Neural cell (in vitro differentiated cells): Measurements from ENCODE around the gene C10orf53. TPM values are rescaled to one million over a fixed set of nuclear protein-coding genes. Genes with fewer than 3 reads are reported as not detected.
"Not testable (repeated sequence)": the region's sequence is repeated elsewhere in the genome, so short reads cannot be mapped to it uniquely, and the experiment has no call there.

Experiments
- H2AFZ ChIP-seq: fragments of 200-600, 300-800 bp; sonication (generic), shearing (Covaris generic); 2 replicates; pipeline ENCODE4 v1.6.0; 2014; ENCODE audit warnings: low read depth, mild to moderate bottlenecking, antibody characterized with exemption, low read length, moderate library complexity
- H3F3A ChIP-seq: fragments of 200-600 bp; shearing (Covaris generic); 2 replicates; pipeline ENCODE4 v1.6.1; 2016; ENCODE audit warnings: mild to moderate bottlenecking, moderate library complexity, mixed read lengths, antibody characterized with exemption, low read length; ENCODE audit not compliant: insufficient read depth, poor library complexity, severe bottlenecking
- H3K27ac ChIP-seq: fragments of 200-600, 300-800 bp; sonication (generic), shearing (Covaris generic); 2 replicates; pipeline ENCODE4 v1.5.1; 2014; ENCODE audit warnings: mild to moderate bottlenecking, low read length, moderate library complexity
- H3K27me3 ChIP-seq: fragments of 300-800, 200-600 bp; sonication (generic), shearing (Covaris generic); 2 replicates; pipeline ENCODE4 v1.6.0; 2014; ENCODE audit warnings: mild to moderate bottlenecking, low read depth, low read length, moderate library complexity; ENCODE audit not compliant: insufficient read depth
- H3K36me3 ChIP-seq: fragments of 300-800, 200-600 bp; sonication (generic), shearing (Covaris generic); 2 replicates; pipeline ENCODE4 v1.5.1; 2014; ENCODE audit warnings: mild to moderate bottlenecking, antibody characterized with exemption, low read length, moderate library complexity; ENCODE audit not compliant: insufficient read depth
- H3K4me2 ChIP-seq: fragments of 300-800, 200-600 bp; sonication (generic), shearing (Covaris generic); 2 replicates; pipeline ENCODE4 v1.6.0; 2014; ENCODE audit warnings: mild to moderate bottlenecking, low read length
- H3K4me3 ChIP-seq: fragments of 300-800, 200-600 bp; sonication (generic), shearing (Covaris generic); 2 replicates; pipeline ENCODE4 v1.5.1; 2014; ENCODE audit warnings: mild to moderate bottlenecking, low read length, moderate library complexity
- H3K79me2 ChIP-seq: fragments of 200-600 bp; shearing (Covaris generic); replicated peaks from 2 replicates; pipeline ENCODE4 v1.6.0; 2014; ENCODE audit warnings: mild to moderate bottlenecking, low read length, moderate library complexity; ENCODE audit not compliant: insufficient read depth
- H3K9ac ChIP-seq: fragments of 300-800, 200-600 bp; sonication (generic), shearing (Covaris generic); 2 replicates; pipeline ENCODE4 v1.6.1; 2016; ENCODE audit warnings: mild to moderate bottlenecking, low read length, mixed read lengths
- H3K9me2 ChIP-seq: fragments of 200-600 bp; shearing (Covaris generic); 2 replicates; pipeline ENCODE4 v1.6.1; 2016; ENCODE audit warnings: mild to moderate bottlenecking, low read length, mixed read lengths; ENCODE audit not compliant: insufficient read depth
- H3K9me3 ChIP-seq: fragments of 200-600, 300-800 bp; sonication (generic), shearing (Covaris generic); 2 replicates; pipeline ENCODE4 v1.6.1; 2016; ENCODE audit warnings: mild to moderate bottlenecking, mixed run types, low read length, moderate library complexity, mixed read lengths
- H4K20me1 ChIP-seq: fragments of 200-600 bp; shearing (Covaris generic); 2 replicates; pipeline ENCODE4 v1.6.1; 2016; ENCODE audit warnings: mild to moderate bottlenecking, mixed run types; ENCODE audit not compliant: insufficient read depth
- CTCF ChIP-seq: fragments of 450-650 bp; IDR thresholded peaks from 2 replicates; pipeline ENCODE4 v1.5.1; 2014; ENCODE audit warnings: antibody characterized with exemption, mild to moderate bottlenecking, moderate library complexity; ENCODE audit not compliant: poor library complexity, severe bottlenecking
- EP300 ChIP-seq: fragments of 450-650 bp; conservative IDR thresholded peaks from 2 replicates; pipeline ENCODE4 v1.6.1; 2014; ENCODE audit warnings: antibody characterized with exemption, mild to moderate bottlenecking, moderate library complexity; ENCODE audit not compliant: poor library complexity, severe bottlenecking
- EZH2 ChIP-seq: fragments of 200-600, 300-800 bp; shearing (Covaris generic), sonication (generic); IDR thresholded peaks from 2 replicates; pipeline ENCODE4 v1.6.1; 2014; ENCODE audit warnings: antibody characterized with exemption, low read length, borderline replicate concordance, mild to moderate bottlenecking; ENCODE audit not compliant: insufficient read depth, poor library complexity, severe bottlenecking
- MXI1 ChIP-seq: fragments of 450-650 bp; conservative IDR thresholded peaks from 2 replicates; pipeline ENCODE4 v1.6.1; 2014; ENCODE audit warnings: antibody characterized with exemption, mild to moderate bottlenecking; ENCODE audit not compliant: poor library complexity, severe bottlenecking
- POLR2AphosphoS5 ChIP-seq: IDR thresholded peaks from 2 replicates; pipeline ENCODE4 v1.6.1; 2012
- RAD21 ChIP-seq: fragments of 450-650 bp; conservative IDR thresholded peaks from 2 replicates; pipeline ENCODE4 v1.6.1; 2014; ENCODE audit warnings: antibody characterized with exemption, mild to moderate bottlenecking, moderate library complexity
- REST ChIP-seq: IDR thresholded peaks from 2 replicates; pipeline ENCODE4 v1.6.1; 2012; ENCODE audit warnings: borderline replicate concordance
- SMC3 ChIP-seq: fragments of 450-650 bp; conservative IDR thresholded peaks from 2 replicates; pipeline ENCODE4 v1.6.1; 2014; ENCODE audit warnings: antibody characterized with exemption, mild to moderate bottlenecking, moderate library complexity; ENCODE audit not compliant: poor library complexity
- TAF1 ChIP-seq: IDR thresholded peaks from 2 replicates; pipeline ENCODE4 v1.6.1; 2012; ENCODE audit warnings: low read depth
- polyA plus RNA-seq: library from polyadenylated mRNA; depleted of rRNA; stranded (reverse); fragments of >200 nt; gene quantifications from 2 replicates; pipeline ENCODE4 v1.2.3, GENCODE V29; 2014

C10orf53 gene
- polyA plus RNA-seq, 1 donor from 2014 or later: not detected

GRCh38 chr10:49715157-49715556, 35.7 kb downstream of the C10orf53 start:
- H3K79me2 ChIP-seq, H3K9me2 ChIP-seq, H3K27me3 ChIP-seq, H3K4me2 ChIP-seq, H3K9me3 ChIP-seq, H3K36me3 ChIP-seq, H3K27ac ChIP-seq, H3F3A ChIP-seq, H3K4me3 ChIP-seq, H2AFZ ChIP-seq, H4K20me1 ChIP-seq, H3K9ac ChIP-seq: not testable (repeated sequence)

- no peaks in the 10 kb centered on the region for H4K20me1 ChIP-seq
- no peak overlapping the region for H3K9ac ChIP-seq
- H3K9me2 ChIP-seq: no peaks in the 10 kb centered on the region
- TF ChIP-seq EP300 (no peak), POLR2AphosphoS5 (no peak), REST (no peak), MXI1 (no peak), EZH2 (no peak), CTCF (no peak), TAF1 (no peak), RAD21 (no peak), SMC3 (no peak)
- peaks cover 8% of the 10 kb centered on the region for H3K9me3 ChIP-seq
- H3K79me2 ChIP-seq: no peaks in the 10 kb centered on the region
- H3K27me3 ChIP-seq: no peaks in the 10 kb centered on the region
- no peak overlapping the region for H2AFZ ChIP-seq
- H3K4me2 ChIP-seq: no peak overlapping the region
- H3K27ac ChIP-seq: no peak overlapping the region
- no peak overlapping the region for H3K4me3 ChIP-seq
- H3F3A ChIP-seq: no peaks in the 10 kb centered on the region
- H3K36me3 ChIP-seq: no peaks in the 10 kb centered on the region
Observed at GRCh38 chr10:49726593-49726992, 47.1 kb downstream of the C10orf53 start.

DNA sequence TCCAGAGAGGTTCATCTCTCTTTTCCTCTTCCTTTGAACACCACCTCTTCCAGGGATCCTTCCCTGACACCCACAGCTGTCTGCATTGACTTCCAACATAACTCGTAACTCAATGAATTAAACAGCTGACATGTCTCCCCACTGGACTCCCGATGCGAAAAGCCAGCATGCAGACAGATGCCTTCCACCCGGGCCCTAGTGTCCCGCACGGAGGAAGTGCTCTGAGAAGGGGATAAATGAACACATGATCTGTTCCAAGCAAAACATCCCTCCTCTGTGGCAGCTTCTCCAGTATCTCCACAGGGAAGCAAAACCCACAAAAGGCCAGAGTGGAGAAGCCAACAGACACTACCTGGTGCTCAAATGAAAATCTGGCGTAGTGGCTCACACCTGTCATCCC, 54.4 kb downstream of the C10orf53 start:
- no peak overlapping the region for H3K9ac ChIP-seq
- no peaks in the 10 kb centered on the region for H3K36me3 ChIP-seq

More for the DNA sequence above, 54.4 kb downstream of the C10orf53 start:
- Histone ChIP-seq H2AFZ (no peak overlapping the region), H3K4me3 (no peak overlapping the region), H3K27me3 (no peaks in the 10 kb centered on the region), H3F3A (no peaks in the 10 kb centered on the region), H3K79me2 (no peaks in the 10 kb centered on the region), H4K20me1 (no peaks in the 10 kb centered on the region), H3K9me2 (no peaks in the 10 kb centered on the region), H3K27ac (no peak overlapping the region), H3K4me2 (no peak overlapping the region), H3K9me3 (no peaks in the 10 kb centered on the region)
- TF ChIP-seq REST: no peak
- TF ChIP-seq SMC3: no peak
- TF ChIP-seq TAF1: no peak
- no peak for TF ChIP-seq POLR2AphosphoS5
- no peak for TF ChIP-seq EP300
- TF ChIP-seq EZH2: no peak
- no peak for TF ChIP-seq CTCF
- TF ChIP-seq RAD21: no peak
- TF ChIP-seq MXI1: no peak
